Measurements from ENCODE around the gene LAMA2.
A peak's percentile ranks its signal among the peaks of the same experiment; 100 is the strongest.

Gene LAMA2

GRCh38 chr6:129189266-129189665, 306.3 kb downstream of the LAMA2 start:
- CTCF ChIA-PET = no interaction called here

GRCh38 chr6:129191235-129191634, 308.3 kb downstream of the LAMA2 start:
- CTCF ChIA-PET = interaction anchor here (1.1 kb wide), 1 partner anchor 15 kb away, joined by 3 read pairs; no protein-coding TSS in a partner anchor
- POLR2A ChIA-PET = no interaction called here
- no peak for TF ChIP-seq SP1 (IDR thresholded peaks at IDR 0.05)
- no peak for TF ChIP-seq SUZ12 (IDR thresholded peaks at IDR 0.05)
- TF ChIP-seq LEF1 (IDR thresholded peaks at IDR 0.05; ENCODE audit: borderline replicate concordance) = no peak
- TF ChIP-seq NFRKB (IDR thresholded peaks at IDR 0.05) = no peak
- no peak for TF ChIP-seq PKNOX1 (IDR thresholded peaks at IDR 0.05)
- TF ChIP-seq L3MBTL2 (conservative IDR thresholded peaks at IDR 0.05) = no peak
- no peak for DNase-seq (ENCODE audit: extremely low spot score)

More at GRCh38 chr6:129189266-129189665, 306.3 kb downstream of the LAMA2 start:
- POLR2A ChIA-PET = no interaction called here
- DNase-seq (ENCODE audit: extremely low spot score) = no peak
- TF ChIP-seq SP1 (IDR thresholded peaks at IDR 0.05) = no peak
- no peak for TF ChIP-seq TARDBP (IDR thresholded peaks at IDR 0.05)
- no peak for TF ChIP-seq ARNT (IDR thresholded peaks at IDR 0.05)
- TF ChIP-seq FOXM1 (IDR thresholded peaks at IDR 0.05; ENCODE audit: borderline replicate concordance) = no peak
- TF ChIP-seq FOXA1 (IDR thresholded peaks at IDR 0.05) = no peak
- TF ChIP-seq HDGF (IDR thresholded peaks at IDR 0.05; ENCODE audit: borderline replicate concordance) = no peak

GRCh38 chr6:129192458-129192989, 309.6 kb downstream of the LAMA2 start:
- POLR2A ChIA-PET = no interaction called here
- TF ChIP-seq ARNT (IDR thresholded peaks at IDR 0.05) (no peak), FOXA1 (IDR thresholded peaks at IDR 0.05) (no peak), L3MBTL2 (conservative IDR thresholded peaks at IDR 0.05) (no peak), TARDBP (IDR thresholded peaks at IDR 0.05) (no peak), CTBP1 (IDR thresholded peaks at IDR 0.05; ENCODE audit: borderline replicate concordance) (no peak), ELF4 (IDR thresholded peaks at IDR 0.05) (no peak), SUZ12 (IDR thresholded peaks at IDR 0.05) (no peak), ZNF384 (IDR thresholded peaks at IDR 0.05) (no peak), HDGF (IDR thresholded peaks at IDR 0.05; ENCODE audit: borderline replicate concordance) (no peak), BHLHE40 (IDR thresholded peaks at IDR 0.05; ENCODE audit: borderline replicate concordance) (no peak), PKNOX1 (IDR thresholded peaks at IDR 0.05) (no peak), LEF1 (IDR thresholded peaks at IDR 0.05; ENCODE audit: borderline replicate concordance) (no peak), FOXK2 (IDR thresholded peaks at IDR 0.05) (no peak), NFRKB (IDR thresholded peaks at IDR 0.05) (no peak), FOXM1 (IDR thresholded peaks at IDR 0.05; ENCODE audit: borderline replicate concordance) (no peak), SP1 (IDR thresholded peaks at IDR 0.05) (no peak)
- no peak for DNase-seq (ENCODE audit: extremely low spot score)
- CTCF ChIA-PET = no interaction called here

GRCh38 chr6:129194306-129194941, 311.5 kb downstream of the LAMA2 start:
- POLR2A ChIA-PET = no interaction called here
- no peak for DNase-seq (ENCODE audit: extremely low spot score)
- CTCF ChIA-PET = interaction anchor here (0.6 kb wide), 1 partner anchor 10 kb away, joined by 4 read pairs; no protein-coding TSS in a partner anchor
- TF ChIP-seq SP1 (IDR thresholded peaks at IDR 0.05) = no peak
- no peak for TF ChIP-seq BHLHE40 (IDR thresholded peaks at IDR 0.05; ENCODE audit: borderline replicate concordance)
- no peak for TF ChIP-seq HDGF (IDR thresholded peaks at IDR 0.05; ENCODE audit: borderline replicate concordance)
- TF ChIP-seq FOXM1 (IDR thresholded peaks at IDR 0.05; ENCODE audit: borderline replicate concordance) = no peak
- TF ChIP-seq PKNOX1 (IDR thresholded peaks at IDR 0.05) = peak; percentile 51; the same call in 1 of the 2 replicates

GRCh38 chr6:129195161-129195560, 312.2 kb downstream of the LAMA2 start:
- ChIA-PET CTCF (no interaction called here), POLR2A (no interaction called here)
- DNase-seq (ENCODE audit: extremely low spot score) = no peak
- TF ChIP-seq LEF1 (IDR thresholded peaks at IDR 0.05; ENCODE audit: borderline replicate concordance) (no peak), ARNT (IDR thresholded peaks at IDR 0.05) (no peak)

- ChIA-PET CTCF (interaction anchor here (0.8 kb wide), 1 partner anchor 53 kb away, joined by 3 read pairs; no protein-coding TSS in a partner anchor), POLR2A (no interaction called here)
- DNase-seq (ENCODE audit: extremely low spot score) = peak; percentile 21
- no peak for TF ChIP-seq FOXK2 (IDR thresholded peaks at IDR 0.05)
- TF ChIP-seq PKNOX1 (IDR thresholded peaks at IDR 0.05) = peak; percentile 71
Observed at GRCh38 chr6:129195643-129196042, 312.7 kb downstream of the LAMA2 start.

GRCh38 chr6:129197154-129197553, 314.2 kb downstream of the LAMA2 start:
- POLR2A ChIA-PET = no interaction called here
- DNase-seq (ENCODE audit: extremely low spot score) = no peak
- no peak for TF ChIP-seq FOXA1 (IDR thresholded peaks at IDR 0.05)
- TF ChIP-seq FOXK2 (IDR thresholded peaks at IDR 0.05) = no peak
- TF ChIP-seq PKNOX1 (IDR thresholded peaks at IDR 0.05) = no peak
- TF ChIP-seq CTBP1 (IDR thresholded peaks at IDR 0.05; ENCODE audit: borderline replicate concordance) = no peak
- no peak for TF ChIP-seq SUZ12 (IDR thresholded peaks at IDR 0.05)
- TF ChIP-seq LEF1 (IDR thresholded peaks at IDR 0.05; ENCODE audit: borderline replicate concordance) = no peak
- no peak for TF ChIP-seq L3MBTL2 (conservative IDR thresholded peaks at IDR 0.05)
- no peak for TF ChIP-seq HDGF (IDR thresholded peaks at IDR 0.05; ENCODE audit: borderline replicate concordance)
- TF ChIP-seq NFRKB (IDR thresholded peaks at IDR 0.05) = no peak
- CTCF ChIA-PET = no interaction called here
